Upper lobe of left lung (tissue), 6 donors: ENCODE results near the gene CTH. TPM values are rescaled to one million over a fixed set of nuclear protein-coding genes. Genes with fewer than 3 reads are reported as not detected.
"Not testable (repeated sequence)": the region's sequence is repeated elsewhere in the genome, so short reads cannot be mapped to it uniquely, and the experiment has no call there.

Experiments used
- ATAC-seq, 2 donors: fragments of 200-7000 bp; cut with Tn5 transposase; one replicate each; pipeline ENCODE4 v1.9.1; 2022; ENCODE audit warnings: mild to moderate bottlenecking in 2 of 2, moderate library complexity in 2 of 2; ENCODE audit not compliant: low FRiP score in 2 of 2
- DNase-seq, 2 donors: peaks; one replicate each; pipeline ENCODE4 v3.0.0-alpha.2; 2019 to 2020
- H3K27ac ChIP-seq, 4 donors: fragments of 200-600 bp; sonication (generic); one replicate each; pipeline ENCODE4 v1.5.1; 2016 to 2019
- H3K27me3 ChIP-seq, 4 donors: fragments of 200-600 bp; sonication (generic); one replicate each; pipeline ENCODE4 v1.5.1; 2017 to 2019
- H3K36me3 ChIP-seq, 4 donors: fragments of 200-600 bp; sonication (generic); one replicate each; pipeline ENCODE4 v1.5.1; 2016 to 2019
- H3K4me1 ChIP-seq, 4 donors: fragments of 200-600 bp; sonication (generic); one replicate each; pipeline ENCODE4 v1.5.1; 2018 to 2019
- H3K4me3 ChIP-seq, 4 donors: fragments of 200-600 bp; sonication (generic); one replicate each; pipeline ENCODE4 v1.5.1; 2017 to 2019; ENCODE audit warnings: mild to moderate bottlenecking in 2 of 4, moderate library complexity in 1 of 4
- H3K9me3 ChIP-seq, 4 donors: fragments of 200-600 bp; sonication (generic); one replicate each; pipeline ENCODE4 v1.5.1; 2018 to 2019
- CTCF ChIP-seq, 6 experiments: fragments of 450-650 bp in 4 of 6; fragments of 200-600 bp in 2 of 6; sonication (generic) in 2 of 6; IDR thresholded peaks; one replicate each; pipeline ENCODE4 v1.5.1; 2016 to 2019; ENCODE audit warnings: antibody characterized with exemption in 6 of 6
- EP300 ChIP-seq, 4 donors: sonication (generic); formaldehyde crosslinking; IDR thresholded peaks; one replicate each; pipeline ENCODE4 v1.5.1; 2017; ENCODE audit warnings: antibody characterized with exemption in 4 of 4, control low read depth in 2 of 4
- POLR2A ChIP-seq, 4 donors: fragments of 450-650 bp; IDR thresholded peaks; one replicate each; pipeline ENCODE4 v1.5.1; 2016 to 2017; ENCODE audit warnings: antibody characterized with exemption in 4 of 4, mild to moderate bottlenecking in 2 of 4
- POLR2AphosphoS5 ChIP-seq, 2 donors: sonication (generic); formaldehyde crosslinking; IDR thresholded peaks; one replicate each; pipeline ENCODE4 v1.5.1; 2017; ENCODE audit warnings: antibody characterized with exemption in 2 of 2
- WGBS, 2 donors: methylation state at CpG; one replicate each; pipeline ENCODE4 v1.1.5; 2017 to 2018; 5-methylcytosine and 5-hydroxymethylcytosine counted together
- total RNA-seq, 6 donors: library from RNA; depleted of rRNA in 4 of 6; stranded (reverse); fragments of >200 nt in 4 of 6; gene quantifications; one replicate each; pipeline versions ENCODE4 v1.1.0 to v1.2.1, GENCODE V29; 2016 to 2021
- donor health status: DM: no; HTN: no; CAD: no; lungs with moderate emphysema.
- donor health status: DM: no; HTN: yes; CAD: no; lungs with severe emphysema.

Gene CTH
- total RNA-seq, 6 donors from 2014 or later, result 2.4 to 9.7 (median 5.9) TPM

- Histone ChIP-seq H3K27me3 (no peaks in the 10 kb centered on the region), H3K9me3 (no peaks in the 10 kb centered on the region), H3K27ac (no peak overlapping the region), H3K36me3 (no peaks in the 10 kb centered on the region), H3K4me3 (no peak overlapping the region), H3K4me1 (no peaks in the 10 kb centered on the region)
- WGBS, 2 donors, result 89 to 92% methylated on average over 8 of the region's 8 CpGs
- ATAC-seq (no peak), DNase-seq (no peak)
- no peak for TF ChIP-seq POLR2A (IDR thresholded peaks at IDR 0.05)
These were observed 38.0 kb downstream of the CTH start for GRCh38 chr1:70449049-70449448.

- ATAC-seq, H3K36me3 ChIP-seq, H3K27ac ChIP-seq, H3K27me3 ChIP-seq, H3K4me1 ChIP-seq, DNase-seq, H3K4me3 ChIP-seq, H3K9me3 ChIP-seq: not testable (repeated sequence)
- WGBS, 2 donors, result 88 to 89% methylated on average over 3 of the region's 3 CpGs
These were observed 41.3 kb downstream of the CTH start for GRCh38 chr1:70452164-70452939.

- DNase-seq (no peak), ATAC-seq (no peak)
- H3K36me3 ChIP-seq, result no peaks in the 10 kb centered on the region
- WGBS, 2 donors, result 62 to 80% methylated on average over 2 of the region's 2 CpGs
- TF ChIP-seq POLR2AphosphoS5 (IDR thresholded peaks at IDR 0.05) (no peak), EP300 (IDR thresholded peaks at IDR 0.05) (no peak), POLR2A (IDR thresholded peaks at IDR 0.05) (no peak), CTCF (IDR thresholded peaks at IDR 0.05) (no peak)
- H3K27me3 ChIP-seq, result no peaks in the 10 kb centered on the region
- no peak overlapping the region for H3K4me3 ChIP-seq
- no peaks in the 10 kb centered on the region for H3K4me1 ChIP-seq
- H3K9me3 ChIP-seq, result no peaks in the 10 kb centered on the region
- H3K27ac ChIP-seq, result no peak overlapping the region
These were observed 44.2 kb downstream of the CTH start for GRCh38 chr1:70455291-70455690.

GRCh38 chr1:70458131-70458530, 47.1 kb downstream of the CTH start:
- DNase-seq, result no peak
- no peak for ATAC-seq
- Histone ChIP-seq H3K9me3 (no peaks in the 10 kb centered on the region), H3K4me1 (no peaks in the 10 kb centered on the region), H3K36me3 (no peaks in the 10 kb centered on the region), H3K27me3 (no peaks in the 10 kb centered on the region), H3K27ac (no peak overlapping the region), H3K4me3 (no peak overlapping the region)
- TF ChIP-seq POLR2A (IDR thresholded peaks at IDR 0.05) (no peak), EP300 (IDR thresholded peaks at IDR 0.05) (no peak)

- H3K9me3 ChIP-seq, result no peaks in the 10 kb centered on the region
- H3K4me3 ChIP-seq, result no peak overlapping the region
- no peaks in the 10 kb centered on the region for H3K4me1 ChIP-seq
- DNase-seq, result no peak
- H3K36me3 ChIP-seq, result no peaks in the 10 kb centered on the region
- H3K27ac ChIP-seq, result no peak overlapping the region
- 91% methylated on average over 4 of the region's 4 CpGs for WGBS, 2 donors
- TF ChIP-seq EP300 (IDR thresholded peaks at IDR 0.05) (no peak), POLR2A (IDR thresholded peaks at IDR 0.05) (no peak)
- no peak for ATAC-seq
- H3K27me3 ChIP-seq, result no peaks in the 10 kb centered on the region
These were observed 48.6 kb downstream of the CTH start for GRCh38 chr1:70459496-70460225.

- not testable (repeated sequence) for H3K36me3 ChIP-seq, H3K27ac ChIP-seq, H3K4me1 ChIP-seq, DNase-seq, H3K9me3 ChIP-seq, ATAC-seq, H3K4me3 ChIP-seq, H3K27me3 ChIP-seq
- 61% methylated on average over 8 of the region's 8 CpGs for WGBS, 2 donors
These were observed 50.0 kb downstream of the CTH start for GRCh38 chr1:70460740-70461713.

- H3K27me3 ChIP-seq, result no peaks in the 10 kb centered on the region
- TF ChIP-seq POLR2AphosphoS5 (IDR thresholded peaks at IDR 0.05) (no peak), CTCF (IDR thresholded peaks at IDR 0.05) (no peak), POLR2A (IDR thresholded peaks at IDR 0.05) (no peak), EP300 (IDR thresholded peaks at IDR 0.05) (no peak)
- no peak for ATAC-seq
- DNase-seq, result no peak
- H3K36me3 ChIP-seq, result no peaks in the 10 kb centered on the region
- no peaks in the 10 kb centered on the region for H3K9me3 ChIP-seq
- no peaks in the 10 kb centered on the region for H3K4me1 ChIP-seq
- WGBS, 2 donors, result 76 to 79% methylated on average over 1 of the region's 1 CpG
- H3K4me3 ChIP-seq, result no peak overlapping the region
- no peak overlapping the region for H3K27ac ChIP-seq
These were observed 51.5 kb downstream of the CTH start for GRCh38 chr1:70462611-70463010.
